Ovary (tissue), 9 donors: Measurements from ENCODE around the gene SEMA3C. TPM values are rescaled to one million over a fixed set of nuclear protein-coding genes. Genes with fewer than 3 reads are reported as not detected.

Source experiments
- DNase-seq, 5 donors: peaks; one replicate each; pipeline ENCODE4 v3.0.0-alpha.2; 2019 to 2020
- H3K27ac ChIP-seq, 2 donors: fragments of 200-600 bp; one replicate each; pipeline versions ENCODE4 v1.5.1 to v1.8.0; 2019 to 2022
- H3K27me3 ChIP-seq: fragments of 200-600 bp; one replicate; pipeline ENCODE4 v1.8.0; 2022
- H3K36me3 ChIP-seq: fragments of 200-600 bp; sonication (generic); one replicate; pipeline ENCODE4 v1.5.1; 2019
- H3K4me1 ChIP-seq: one replicate; pipeline ENCODE4 v1.8.1; 2013; ENCODE audit warnings: mild to moderate bottlenecking, moderate library complexity; ENCODE audit not compliant: insufficient read depth
- H3K4me3 ChIP-seq: fragments of 200-600 bp; sonication (generic); one replicate; pipeline ENCODE4 v1.5.1; 2017
- H3K9me3 ChIP-seq, 2 donors: fragments of 200-600 bp in 1 of 2; sonication (generic) in 1 of 2; one replicate each; pipeline versions ENCODE4 v1.5.1 to v1.8.1; 2013 to 2019; ENCODE audit warnings: mild to moderate bottlenecking in 1 of 2, moderate library complexity in 1 of 2
- CTCF ChIP-seq, 3 donors: fragments of 450-650 bp in 2 of 3; fragments of 200-600 bp in 1 of 3; IDR thresholded peaks; one replicate each; pipeline versions ENCODE4 v1.5.1 to v1.8.0; 2016 to 2022; ENCODE audit warnings: antibody characterized with exemption in 3 of 3, mild to moderate bottlenecking in 1 of 3
- EP300 ChIP-seq: sonication (generic); formaldehyde crosslinking; IDR thresholded peaks from one replicate; pipeline ENCODE4 v1.6.1; 2017; ENCODE audit warnings: antibody characterized with exemption
- POLR2A ChIP-seq: fragments of 450-650 bp; IDR thresholded peaks from one replicate; pipeline ENCODE4 v1.6.1; 2017; ENCODE audit warnings: antibody characterized with exemption, mild to moderate bottlenecking, moderate library complexity
- WGBS, 3 donors: extraction: QIAGEN DNeasy Blood & Tissue Kit in 1 of 3; methylation state at CpG; one replicate each; pipeline versions ENCODE4 v1.1.5 to v1.1.7; 2013 to 2017; 5-methylcytosine and 5-hydroxymethylcytosine counted together
- intact Hi-C, 4 donors: fragments of 100-400 bp; cut with DNase I; formaldehyde crosslinking; loops; one replicate each; pipeline versions ENCODE4 v1.11.0 to v1.15.1; 2022 to 2023
- polyA plus RNA-seq, 2 donors: library from polyadenylated mRNA; stranded (reverse); fragments of 200-250 nt in 1 of 2; fragments of 350-450 nt in 1 of 2; fragmentation: Illumina TruSeq in 1 of 2; extraction: RNeasy Lipid Tissue Mini Kit (QIAGEN cat#74804) in 1 of 2; gene quantifications; one replicate each; pipeline ENCODE4 v1.2.3, GENCODE V29; 2013 to 2014
- total RNA-seq, 7 donors: library from RNA; depleted of rRNA in 2 of 7; stranded (reverse); fragments of >200 nt in 2 of 7; fragmentation: NEBNext Ultra II Directional in 3 of 7; extraction: Animal tissue kit (Norgen Biotek cat#: 25700) in 3 of 7; gene quantifications; one replicate each; pipeline versions ENCODE4 v1.1.0 to v1.2.4, GENCODE V29; 2016 to 2023
- donor health status: DM: no; HTN: no; CAD: no; lungs with moderate emphysema.
- donor health status: DM: no; HTN: no; CAD: no.
- donor health status: Bipolar disorder and iron deficiency.
- donor health status: DM: yes; HTN: yes; CAD: no.
- donor health status: DM: no; HTN: no; CAD: no.
- donor health status: DM: yes; HTN: yes; CAD: no.

The SEMA3C gene
- total and polyA plus RNA-seq, 9 donors, result 20.1 to 91.9 (median 53.5) TPM

GRCh38 chr7:80770675-80771081 lies 148.2 kb downstream of the SEMA3C start:
- intact Hi-C loops, result no loop called here
- DNase-seq, result no peak
- WGBS, 3 donors, result 85 to 89% (median 89%) methylated on average over 2 of the region's 2 CpGs
- TF ChIP-seq EP300 (no peak), CTCF (IDR thresholded peaks at IDR 0.05) (no peak), POLR2A (no peak)
- Histone ChIP-seq H3K4me1 (peaks cover 2% of the 10 kb centered on the region), H3K27ac (no peak overlapping the region), H3K4me3 (no peak overlapping the region), H3K36me3 (no peaks in the 10 kb centered on the region), H3K27me3 (no peaks in the 10 kb centered on the region), H3K9me3 (no peaks in the 10 kb centered on the region)

GRCh38 chr7:80770061-80770460 lies 148.8 kb downstream of the SEMA3C start:
- Histone ChIP-seq H3K36me3 (no peaks in the 10 kb centered on the region), H3K4me1 (peaks cover 2% of the 10 kb centered on the region), H3K27ac (no peak overlapping the region), H3K4me3 (no peak overlapping the region), H3K9me3 (no peaks in the 10 kb centered on the region), H3K27me3 (no peaks in the 10 kb centered on the region)
- intact Hi-C loops, result no loop called here
- no peak for TF ChIP-seq CTCF (IDR thresholded peaks at IDR 0.05)
- no peak for TF ChIP-seq EP300
- WGBS, 3 donors, result 67 to 78% (median 76%) methylated on average over 1 of the region's 1 CpG
- DNase-seq, result no peak

- H3K4me3 ChIP-seq, result no peak overlapping the region
- no peak for DNase-seq
- no peaks in the 10 kb centered on the region for H3K27me3 ChIP-seq
- TF ChIP-seq EP300, result no peak
- no peak for TF ChIP-seq POLR2A
- no peak for TF ChIP-seq CTCF (IDR thresholded peaks at IDR 0.05)
- H3K36me3 ChIP-seq, result no peaks in the 10 kb centered on the region
- peaks cover 4% of the 10 kb centered on the region for H3K4me1 ChIP-seq
- no peaks in the 10 kb centered on the region for H3K9me3 ChIP-seq
- WGBS, 3 donors, result 64 to 83% (median 70%) methylated on average over 1 of the region's 1 CpG
- H3K27ac ChIP-seq, result no peak overlapping the region
- intact Hi-C loops, result no loop called here
Measured at GRCh38 chr7:80768756-80769155, 150.1 kb downstream of the SEMA3C start.

GRCh38 chr7:80767654-80768053 lies 151.2 kb downstream of the SEMA3C start:
- 4 to 11% (median 8%) methylated on average over 1 of the region's 1 CpG for WGBS, 3 donors
- Histone ChIP-seq H3K4me1 (peaks cover 4% of the 10 kb centered on the region), H3K36me3 (no peaks in the 10 kb centered on the region), H3K27ac (no peak overlapping the region), H3K4me3 (no peak overlapping the region), H3K9me3 (no peaks in the 10 kb centered on the region), H3K27me3 (no peaks in the 10 kb centered on the region)
- TF ChIP-seq CTCF (IDR thresholded peaks at IDR 0.05) (no peak), POLR2A (no peak), EP300 (no peak)
- no peak for DNase-seq
- intact Hi-C loops, result no loop called here

GRCh38 chr7:80766724-80767123 lies 152.1 kb downstream of the SEMA3C start:
- 35 to 45% (median 38%) methylated on average over 5 of the region's 5 CpGs for WGBS, 3 donors
- peak; percentile 29 to 75 (median 39) for DNase-seq
- Histone ChIP-seq H3K4me1 (peaks cover 4% of the 10 kb centered on the region), H3K27me3 (no peaks in the 10 kb centered on the region), H3K27ac (no peak overlapping the region), H3K4me3 (no peak overlapping the region), H3K36me3 (no peaks in the 10 kb centered on the region), H3K9me3 (no peaks in the 10 kb centered on the region)
- TF ChIP-seq POLR2A, result no peak
- no peak for TF ChIP-seq CTCF (IDR thresholded peaks at IDR 0.05)
- no peak for TF ChIP-seq EP300
- intact Hi-C loops, result no loop called here
